Left cardiac atrium (tissue), 4 donors: ENCODE data around the gene PITPNB. TPM values are rescaled to one million over a fixed set of nuclear protein-coding genes. Genes with fewer than 3 reads are reported as not detected.

Source experiments
- ATAC-seq, 2 donors: fragments of 200-7000 bp; cut with Tn5 transposase; one replicate each; pipeline ENCODE4 v1.9.1; 2020; ENCODE audit warnings: mild to moderate bottlenecking in 2 of 2, moderate library complexity in 2 of 2
- DNase-seq: peaks from one replicate; pipeline ENCODE4 v3.0.0-alpha.2; 2020
- intact Hi-C, 2 donors: fragments of 100-400 bp; cut with DNase I; formaldehyde crosslinking; loops; one replicate each; pipeline versions ENCODE4 v1.14.1 to v1.15.1; 2022 to 2023
- microRNA-seq, 2 donors: library from miRNA; unstranded; fragments of <30 nt; microRNA quantifications; one replicate each; pipeline ENCODE4 v1.2.0, GENCODE V29; 2020
- total RNA-seq, 2 donors: library from RNA; stranded (reverse); fragmentation: NEBNext Ultra II Directional; extraction: Animal tissue kit (Norgen Biotek cat#: 25700); gene quantifications; one replicate each; pipeline ENCODE4 v1.2.1, GENCODE V29; 2021
- donor health status: DM: no; HTN: yes; CAD: no.
- donor health status: DM: no; HTN: yes; CAD: no; lungs with severe emphysema.
- donor health status: DM: yes; HTN: yes; CAD: no.
- donor health status: Dilated cardiomyopathy.

Gene PITPNB
- total RNA-seq, 2 donors from 2014 or later = 51.0 to 82.1 TPM

GRCh38 chr22:27816552-27816951, 102.5 kb downstream of the PITPNB start:
- DNase-seq (no peak), ATAC-seq (no peak)
- intact Hi-C loops = no loop called here

- DNase-seq (no peak), ATAC-seq (no peak)
- intact Hi-C loops = no loop called here
Measured at GRCh38 chr22:27815826-27816530, 103.1 kb downstream of the PITPNB start.

GRCh38 chr22:27814993-27815392, 104.1 kb downstream of the PITPNB start:
- no peak for DNase-seq
- intact Hi-C loops = no loop called here
- ATAC-seq = no peak

GRCh38 chr22:27811778-27812177, 107.3 kb downstream of the PITPNB start:
- intact Hi-C loops = no loop called here
- no peak for ATAC-seq

GRCh38 chr22:27810609-27811151, 108.4 kb downstream of the PITPNB start:
- intact Hi-C loops = no loop called here
- DNase-seq (peak; percentile 78), ATAC-seq (peak; percentile 80 to 87)

More at GRCh38 chr22:27811778-27812177, 107.3 kb downstream of the PITPNB start:
- DNase-seq = no peak

GRCh38 chr22:27809700-27810608, 109.1 kb downstream of the PITPNB start:
- ATAC-seq (peak in 1 of 2 donors; percentile 48), DNase-seq (no peak)
- intact Hi-C loops = loop anchor here (10.0 kb wide), 2 partner anchors 1055 to 1125 kb away; no protein-coding TSS in a partner anchor

- DNase-seq (no peak), ATAC-seq (no peak)
- intact Hi-C loops = loop anchor here (10.0 kb wide), 2 partner anchors 1054 to 1124 kb away; no protein-coding TSS in a partner anchor
Measured at GRCh38 chr22:27809226-27809603, 109.8 kb downstream of the PITPNB start.

GRCh38 chr22:27808451-27809225, 110.4 kb downstream of the PITPNB start:
- ATAC-seq = no peak
- no peak for DNase-seq
- intact Hi-C loops = loop anchor here (10.0 kb wide), 2 partner anchors 1054 to 1124 kb away; no protein-coding TSS in a partner anchor

GRCh38 chr22:27805841-27806240, 113.2 kb downstream of the PITPNB start:
- ATAC-seq (no peak), DNase-seq (no peak)
- intact Hi-C loops = loop anchor here (2.0 to 10.0 kb wide), 3 partner anchors 399 to 1121 kb away; no protein-coding TSS in a partner anchor

- intact Hi-C loops = loop anchor here (5.0 to 10.0 kb wide), 6 partner anchors 167 to 1120 kb away; no protein-coding TSS in a partner anchor
- ATAC-seq = peak; percentile 38 to 43
Measured at GRCh38 chr22:27804470-27805297, 114.4 kb downstream of the PITPNB start.

GRCh38 chr22:27803841-27804415, 115.1 kb downstream of the PITPNB start:
- no peak for ATAC-seq
- DNase-seq = no peak
- intact Hi-C loops = loop anchor here (5.0 to 10.0 kb wide), 6 partner anchors 167 to 1119 kb away; no protein-coding TSS in a partner anchor

More at GRCh38 chr22:27804470-27805297, 114.4 kb downstream of the PITPNB start:
- DNase-seq = peak; percentile 78

GRCh38 chr22:27802346-27803073, 116.5 kb downstream of the PITPNB start:
- no peak for ATAC-seq
- intact Hi-C loops = loop anchor here (5.0 to 10.0 kb wide), 6 partner anchors 165 to 1118 kb away; no protein-coding TSS in a partner anchor
- DNase-seq = no peak

Small RNA genes lying within 50 kb of the gene (microRNA-seq; reads per million reads assigned to microRNA genes)
- 0 reads per million in 2 donors for gene MIR3199-1
- gene MIR3199-2 = 0 reads per million in 2 donors

Other genes with a start within 250 kb of the PITPNB start
- gene MN1, start 117.5 kb downstream of the PITPNB start, total RNA-seq = 10 to 100 TPM; 12.8 to 13.1 TPM